ENCODE data around the gene ERH. TPM values are rescaled to one million over a fixed set of nuclear protein-coding genes. Genes with fewer than 3 reads are reported as not detected.

The ERH gene
- total and polyA plus RNA-seq, 7 donors, result 76.9 to 130 (median 111) TPM

DNA sequence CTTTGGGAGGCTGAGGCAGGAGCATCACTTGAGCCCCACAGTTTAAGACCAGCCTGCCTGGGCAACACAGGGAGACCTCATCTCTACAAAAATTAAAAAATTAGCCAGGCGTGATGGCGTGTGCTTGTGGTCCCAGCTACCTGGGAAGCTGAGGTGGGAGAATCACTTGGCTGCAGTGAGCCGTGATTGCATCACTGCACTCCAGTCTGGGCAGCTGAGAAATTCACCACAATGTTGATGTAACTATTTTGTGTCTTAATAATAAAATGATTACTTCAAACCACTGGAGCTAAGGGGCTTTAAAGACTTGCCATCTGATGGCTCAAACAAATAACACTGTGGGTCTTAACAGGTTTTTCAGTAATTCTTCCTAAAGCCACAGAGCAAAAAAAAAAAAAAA, 10.8 kb downstream of the ERH start:
- 91 to 95% (median 92%) methylated on average over 3 of the region's 3 CpGs for whole genome bisulfite sequencing, 3 donors
- TF ChIP-seq, protein P1, sequence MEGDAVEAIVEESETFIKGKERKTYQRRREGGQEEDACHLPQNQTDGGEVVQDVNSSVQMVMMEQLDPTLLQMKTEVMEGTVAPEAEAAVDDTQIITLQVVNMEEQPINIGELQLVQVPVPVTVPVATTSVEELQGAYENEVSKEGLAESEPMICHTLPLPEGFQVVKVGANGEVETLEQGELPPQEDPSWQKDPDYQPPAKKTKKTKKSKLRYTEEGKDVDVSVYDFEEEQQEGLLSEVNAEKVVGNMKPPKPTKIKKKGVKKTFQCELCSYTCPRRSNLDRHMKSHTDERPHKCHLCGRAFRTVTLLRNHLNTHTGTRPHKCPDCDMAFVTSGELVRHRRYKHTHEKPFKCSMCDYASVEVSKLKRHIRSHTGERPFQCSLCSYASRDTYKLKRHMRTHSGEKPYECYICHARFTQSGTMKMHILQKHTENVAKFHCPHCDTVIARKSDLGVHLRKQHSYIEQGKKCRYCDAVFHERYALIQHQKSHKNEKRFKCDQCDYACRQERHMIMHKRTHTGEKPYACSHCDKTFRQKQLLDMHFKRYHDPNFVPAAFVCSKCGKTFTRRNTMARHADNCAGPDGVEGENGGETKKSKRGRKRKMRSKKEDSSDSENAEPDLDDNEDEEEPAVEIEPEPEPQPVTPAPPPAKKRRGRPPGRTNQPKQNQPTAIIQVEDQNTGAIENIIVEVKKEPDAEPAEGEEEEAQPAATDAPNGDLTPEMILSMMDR (IDR thresholded peaks at IDR 0.05), result no peak
- H3K4me3 ChIP-seq, result no peak overlapping the region
- intact Hi-C loops (cut with DNase I), result no loop called here
- H3K27ac ChIP-seq, result no peak overlapping the region
- no peaks in the 10 kb centered on the region for H3K9me3 ChIP-seq
- ATAC-seq, result no peak
- peaks cover under 1 to 85% of the 10 kb centered on the region in 2 donors for H3K36me3 ChIP-seq (ENCODE audit: insufficient read depth in 1 of 2, low read depth in 1 of 2)
- H3K4me1 ChIP-seq, result peaks cover 5% of the 10 kb centered on the region
- H3K27me3 ChIP-seq (ENCODE audit: insufficient read depth in 3 of 3, low read length in 2 of 3), result no peaks in the 10 kb centered on the region
- DNase-seq, result no peak

- TF ChIP-seq, protein P1 (IDR thresholded peaks at IDR 0.05), result no peak
- intact Hi-C loops (cut with DNase I), result no loop called here
- H3K27me3 ChIP-seq (ENCODE audit: insufficient read depth in 3 of 3, low read length in 2 of 3), result no peaks in the 10 kb centered on the region
- no peak overlapping the region for H3K27ac ChIP-seq
- no peak overlapping the region for H3K4me3 ChIP-seq
- no peaks in the 10 kb centered on the region for H3K4me1 ChIP-seq
- H3K9me3 ChIP-seq, result no peaks in the 10 kb centered on the region
- peaks cover 0 to 77% of the 10 kb centered on the region in 2 donors for H3K36me3 ChIP-seq (ENCODE audit: insufficient read depth in 1 of 2, low read depth in 1 of 2)
- DNase-seq, result no peak
- 82 to 93% (median 88%) methylated on average over 2 of the region's 2 CpGs for WGBS, 3 donors
- ATAC-seq, result no peak
These were observed 19.8 kb downstream of the ERH start for GRCh38 chr14:69378274-69378673.

GRCh38 chr14:69376439-69376838, 21.7 kb downstream of the ERH start:
- ATAC-seq (peak in 3 of 4 donors; percentile 57 to 79 (median 67)), DNase-seq (no peak)
- Histone ChIP-seq H3K4me1 (no peaks in the 10 kb centered on the region), H3K27ac (no peak overlapping the region), H3K9me3 (no peaks in the 10 kb centered on the region), H3K36me3 (ENCODE audit: insufficient read depth in 1 of 2, low read depth in 1 of 2) (peaks cover 0 to 73% of the 10 kb centered on the region in 2 donors), H3K4me3 (no peak overlapping the region), H3K27me3 (ENCODE audit: insufficient read depth in 3 of 3, low read length in 2 of 3) (no peaks in the 10 kb centered on the region)
- TF ChIP-seq, protein P1 (IDR thresholded peaks at IDR 0.05), result no peak
- intact Hi-C loops (cut with DNase I), result no loop called here

DNA sequence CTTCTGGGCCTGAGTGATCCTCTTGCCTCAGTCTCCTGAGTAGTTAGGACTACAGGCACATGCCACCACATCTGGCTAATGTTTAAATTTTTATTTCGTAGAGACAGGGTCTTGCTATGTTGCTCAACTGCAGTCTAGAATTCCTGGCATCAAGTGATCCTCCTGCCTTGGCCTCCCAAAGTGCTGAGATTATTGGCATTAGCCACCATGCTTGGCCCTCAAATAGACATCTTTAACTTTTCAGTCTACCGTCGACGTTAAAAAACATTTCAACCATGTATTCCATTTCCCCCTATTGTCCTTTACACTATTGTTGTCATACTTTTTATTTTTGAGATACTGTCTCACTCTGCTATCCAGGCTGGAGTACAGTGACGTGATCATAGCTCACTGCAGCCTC, 22.4 kb downstream of the ERH start:
- Histone ChIP-seq H3K27ac (no peak overlapping the region), H3K36me3 (ENCODE audit: insufficient read depth in 1 of 2, low read depth in 1 of 2) (peaks cover 0 to 69% of the 10 kb centered on the region in 2 donors)
- no peak for ATAC-seq

GRCh38 chr14:69375182-69375581, 22.9 kb downstream of the ERH start:
- ATAC-seq (no peak), DNase-seq (no peak)
- H3K4me3 ChIP-seq, result no peak overlapping the region
- TF ChIP-seq, protein P1 (IDR thresholded peaks at IDR 0.05), result no peak
- peaks cover 0 to 64% of the 10 kb centered on the region in 2 donors for H3K36me3 ChIP-seq (ENCODE audit: insufficient read depth in 1 of 2, low read depth in 1 of 2)
- H3K27me3 ChIP-seq (ENCODE audit: insufficient read depth in 3 of 3, low read length in 2 of 3), result no peaks in the 10 kb centered on the region
- H3K9me3 ChIP-seq, result no peaks in the 10 kb centered on the region
- no peak overlapping the region for H3K27ac ChIP-seq
- WGBS, 3 donors, result 96 to 97% (median 97%) methylated on average over 3 of the region's 3 CpGs
- intact Hi-C loops (cut with DNase I), result no loop called here
- H3K4me1 ChIP-seq, result no peaks in the 10 kb centered on the region

More for the DNA sequence above, 22.4 kb downstream of the ERH start:
- 94 to 96% (median 96%) methylated on average over 5 of the region's 5 CpGs for WGBS, 3 donors
- no peaks in the 10 kb centered on the region for H3K4me1 ChIP-seq
- intact Hi-C loops (cut with DNase I), result no loop called here
- H3K27me3 ChIP-seq (ENCODE audit: insufficient read depth in 3 of 3, low read length in 2 of 3), result no peaks in the 10 kb centered on the region
- no peak overlapping the region for H3K4me3 ChIP-seq
- no peaks in the 10 kb centered on the region for H3K9me3 ChIP-seq
- DNase-seq, result no peak
- TF ChIP-seq, protein P1 (IDR thresholded peaks at IDR 0.05), result no peak
